ENCODE data around the gene BORCS6.
"Not testable (repeated sequence)": the region's sequence is repeated elsewhere in the genome, so short reads cannot be mapped to it uniquely, and the experiment has no call there.

Gene BORCS6

DNA sequence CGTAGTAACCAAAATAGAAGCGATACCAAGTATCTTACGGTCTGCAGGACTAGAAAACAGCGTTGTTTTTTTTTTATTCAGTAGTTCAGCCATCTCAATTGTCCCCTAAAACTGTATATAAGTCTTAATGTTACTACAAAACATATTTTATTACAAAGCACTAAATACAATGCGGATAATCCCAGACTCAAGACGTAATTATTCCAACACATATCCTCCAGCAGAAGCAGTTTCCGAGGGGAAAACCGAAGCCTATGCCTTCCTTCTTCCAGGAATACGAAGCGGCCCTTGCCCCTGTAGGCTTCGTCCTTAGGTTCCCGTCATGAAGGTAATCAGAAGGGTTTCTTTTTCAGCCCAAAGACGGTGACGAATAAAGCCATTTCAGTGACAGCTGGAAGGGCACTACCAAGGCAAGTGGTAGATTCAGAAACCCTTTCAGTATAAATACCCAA is 16.1 kb downstream of the BORCS6 start:
- DNase-seq = peak; percentile 67

DNA sequence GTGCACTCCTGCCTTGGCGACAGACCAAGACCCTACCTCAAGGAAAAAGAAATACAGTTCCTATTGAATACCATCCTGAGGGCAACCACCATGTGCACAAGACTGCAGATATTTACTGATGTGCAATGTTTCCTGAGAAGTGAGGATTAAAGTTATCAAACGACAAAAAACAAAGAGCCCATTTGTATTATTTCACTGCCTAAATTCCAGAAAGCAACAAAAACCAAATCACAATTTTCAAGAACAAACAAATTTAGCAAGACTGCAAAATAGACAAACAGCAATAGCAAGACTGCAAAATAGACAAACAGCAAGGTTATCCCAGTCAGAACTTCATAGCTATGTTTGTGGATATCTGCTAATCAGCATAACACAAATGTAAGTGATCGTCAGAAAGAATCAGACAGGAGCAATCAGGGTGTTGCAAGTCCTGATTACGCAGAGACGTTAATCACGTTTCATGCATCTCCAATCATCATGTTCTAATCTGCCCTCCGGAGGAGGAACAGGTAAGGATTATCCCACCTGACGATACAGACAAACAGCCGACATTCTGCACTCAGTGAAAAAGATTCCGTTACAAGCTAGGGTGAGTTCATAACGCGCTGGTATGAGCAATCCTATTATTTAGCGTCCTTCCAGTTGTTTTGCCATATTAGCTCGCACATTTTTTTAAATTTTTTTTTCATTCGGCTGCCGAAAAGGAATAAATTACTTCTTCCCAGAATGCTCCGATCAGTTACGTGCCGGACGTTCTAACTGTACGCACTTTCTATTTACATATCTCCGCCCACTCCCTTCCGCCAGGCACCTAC is 16.7 kb downstream of the BORCS6 start:
- DNase-seq = peak; percentile 96

DNA sequence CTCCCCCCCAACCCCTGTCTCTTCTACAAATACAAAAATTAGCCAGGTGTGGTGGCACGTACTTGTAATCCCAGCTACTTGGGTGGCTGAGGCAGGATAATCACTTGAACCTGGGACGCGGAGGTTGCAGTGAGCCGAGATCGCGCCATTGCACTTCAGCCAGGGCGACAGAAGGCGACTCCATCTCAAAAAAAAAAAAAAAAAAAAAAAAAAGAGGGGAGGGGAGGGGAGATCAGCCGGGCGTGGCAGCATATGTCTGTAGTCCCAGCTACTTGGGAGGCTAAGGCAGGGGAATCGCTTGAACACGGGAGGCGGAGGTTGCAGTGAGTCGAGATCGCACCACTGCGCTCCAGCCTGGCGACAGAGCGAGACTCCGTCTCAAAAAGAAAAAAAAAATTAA is 19.8 kb downstream of the BORCS6 start:
- DNase-seq = not testable (repeated sequence)

DNA sequence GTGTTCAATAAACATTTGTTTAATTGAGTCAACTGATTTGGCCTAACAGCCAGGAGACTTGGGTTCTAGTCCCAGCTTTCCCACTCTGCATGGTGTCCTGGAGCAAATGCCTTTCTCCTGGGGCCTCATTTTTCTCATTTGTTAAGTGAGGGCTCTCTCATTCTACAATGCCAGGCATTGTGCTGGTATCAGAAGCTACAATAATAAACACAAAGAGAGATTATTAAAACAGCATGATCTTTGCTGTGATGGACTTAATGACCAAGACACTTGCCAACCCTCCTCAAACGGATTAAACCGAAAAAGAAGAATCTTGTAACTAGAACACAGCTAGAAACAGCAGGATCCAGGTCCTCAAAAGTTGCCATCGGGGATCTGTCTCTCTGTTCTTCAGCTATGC is 22.5 kb downstream of the BORCS6 start:
- DNase-seq = no peak

DNA sequence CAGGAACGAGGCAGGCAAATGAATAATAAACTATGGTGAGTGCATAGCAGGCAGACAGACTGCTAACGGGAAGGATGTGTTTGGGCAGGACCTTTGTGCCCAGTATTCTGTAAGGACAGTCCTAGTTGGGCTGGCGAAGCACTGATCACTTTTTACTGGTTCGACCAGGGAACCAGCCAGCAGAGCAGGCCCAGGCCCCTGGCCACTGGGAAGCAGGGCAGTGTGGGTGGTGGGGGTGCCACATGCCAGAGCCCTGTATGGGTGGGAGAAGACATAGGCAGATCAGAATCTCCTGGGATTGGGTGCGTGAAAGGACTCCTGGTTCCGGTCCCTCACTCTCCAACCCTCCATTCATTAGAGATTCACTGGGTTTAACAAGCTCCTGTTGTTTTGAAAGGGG is 23.2 kb downstream of the BORCS6 start:
- DNase-seq = no peak

DNA sequence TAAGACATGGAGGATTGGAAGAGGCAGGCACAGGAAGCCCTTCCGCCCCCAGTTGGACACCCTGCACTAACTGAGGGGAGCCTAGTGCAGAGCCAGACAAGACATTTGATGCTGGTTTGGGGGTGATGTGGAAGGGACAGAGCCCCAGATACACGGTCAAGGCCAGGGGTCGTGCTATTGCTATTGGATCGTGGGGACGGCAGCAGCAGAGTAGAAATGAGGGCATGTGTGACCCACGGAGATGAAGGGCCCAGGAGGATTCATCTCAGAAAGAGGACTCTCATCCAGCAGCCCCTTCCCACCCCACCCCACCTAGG is 25.2 kb downstream of the BORCS6 start:
- DNase-seq = no peak

DNA sequence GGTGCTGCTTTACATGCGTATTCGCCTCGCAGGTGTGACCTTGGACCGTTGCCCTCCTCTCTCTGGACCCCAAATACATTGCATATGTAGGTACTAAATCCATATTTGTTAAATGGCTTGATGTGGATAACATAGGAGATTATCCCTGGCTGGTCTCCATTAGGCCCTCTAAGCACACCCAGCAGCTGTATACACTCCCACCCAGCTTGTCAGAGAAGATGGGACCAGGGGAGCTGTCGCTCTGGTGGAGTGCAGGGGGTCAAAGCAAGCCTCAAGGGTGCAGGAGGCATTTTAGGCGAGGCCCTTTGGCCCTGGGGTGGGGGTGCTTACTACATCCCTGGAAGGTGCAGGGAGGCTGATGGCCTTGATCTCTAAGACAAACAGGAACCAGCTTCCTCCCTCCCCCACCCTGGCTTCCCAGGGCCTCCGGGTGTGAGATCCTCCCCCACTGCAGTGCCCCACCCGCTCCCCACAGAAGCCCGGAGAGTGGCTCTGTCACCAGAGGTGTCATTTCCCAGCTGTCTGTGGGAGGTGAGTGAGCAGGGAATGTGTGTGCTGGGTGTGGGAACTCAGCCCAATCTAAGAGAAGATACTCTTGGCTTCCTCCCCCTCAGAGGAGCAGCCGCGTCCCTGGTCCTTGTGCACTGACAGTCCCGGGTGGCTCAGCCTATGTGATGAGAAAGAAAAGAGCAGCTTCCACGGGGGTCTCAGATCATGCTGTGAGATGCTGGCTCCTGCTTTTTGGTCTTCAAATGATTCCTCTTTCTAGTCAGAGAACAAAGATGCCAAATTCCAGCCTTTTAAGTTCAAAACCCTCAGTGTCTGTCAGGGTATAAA is 25.8 kb downstream of the BORCS6 start:
- peak; percentile 77 for DNase-seq

DNA sequence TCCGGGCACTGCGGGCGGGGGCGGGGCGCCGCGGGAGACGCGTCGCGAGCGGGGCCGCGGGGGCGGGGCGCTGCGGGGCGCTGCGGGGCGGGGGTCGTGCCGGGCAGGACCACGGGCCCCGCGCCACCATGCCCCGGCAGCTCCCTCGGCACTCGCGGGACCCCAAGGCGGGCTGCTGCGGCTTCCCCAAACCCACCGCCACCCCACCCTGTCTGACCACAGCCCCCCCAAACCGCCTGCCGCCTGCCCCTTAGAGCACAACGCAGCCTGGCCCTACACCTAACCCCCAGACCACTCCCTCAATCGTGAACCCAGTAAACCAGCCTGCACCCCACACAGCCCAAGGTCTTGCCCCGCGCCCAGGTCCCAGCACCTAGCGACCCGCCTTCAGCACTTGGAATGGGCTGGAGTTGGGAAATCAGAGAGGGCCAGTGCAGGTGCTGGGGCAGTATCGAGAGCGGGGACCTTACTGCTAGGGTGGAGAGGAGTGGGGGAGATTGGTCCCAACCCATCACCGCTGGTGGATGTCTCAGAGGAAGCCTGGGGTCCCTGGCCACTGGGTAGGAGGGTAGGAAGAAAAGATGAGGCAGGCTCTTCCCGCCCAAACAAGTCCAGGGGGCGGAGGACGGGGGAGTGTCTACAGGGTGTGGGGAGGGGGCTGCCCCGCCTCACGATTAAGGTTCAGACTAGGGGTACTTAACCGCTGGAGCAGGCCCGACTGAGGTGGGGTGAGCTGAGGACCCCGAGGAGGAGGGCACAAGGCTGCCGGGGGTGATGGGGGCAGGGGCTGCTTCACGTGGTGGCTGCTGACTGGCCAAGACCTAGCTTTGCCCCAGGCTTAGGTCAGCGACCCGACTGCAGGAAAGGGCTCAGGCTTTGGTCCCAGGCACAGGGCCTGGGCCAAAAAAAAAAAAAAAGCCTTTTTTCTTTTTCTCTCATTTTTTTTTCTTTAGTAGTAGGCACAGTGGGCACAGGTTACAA is 26.7 kb downstream of the BORCS6 start:
- DNase-seq = peak; percentile 74

DNA sequence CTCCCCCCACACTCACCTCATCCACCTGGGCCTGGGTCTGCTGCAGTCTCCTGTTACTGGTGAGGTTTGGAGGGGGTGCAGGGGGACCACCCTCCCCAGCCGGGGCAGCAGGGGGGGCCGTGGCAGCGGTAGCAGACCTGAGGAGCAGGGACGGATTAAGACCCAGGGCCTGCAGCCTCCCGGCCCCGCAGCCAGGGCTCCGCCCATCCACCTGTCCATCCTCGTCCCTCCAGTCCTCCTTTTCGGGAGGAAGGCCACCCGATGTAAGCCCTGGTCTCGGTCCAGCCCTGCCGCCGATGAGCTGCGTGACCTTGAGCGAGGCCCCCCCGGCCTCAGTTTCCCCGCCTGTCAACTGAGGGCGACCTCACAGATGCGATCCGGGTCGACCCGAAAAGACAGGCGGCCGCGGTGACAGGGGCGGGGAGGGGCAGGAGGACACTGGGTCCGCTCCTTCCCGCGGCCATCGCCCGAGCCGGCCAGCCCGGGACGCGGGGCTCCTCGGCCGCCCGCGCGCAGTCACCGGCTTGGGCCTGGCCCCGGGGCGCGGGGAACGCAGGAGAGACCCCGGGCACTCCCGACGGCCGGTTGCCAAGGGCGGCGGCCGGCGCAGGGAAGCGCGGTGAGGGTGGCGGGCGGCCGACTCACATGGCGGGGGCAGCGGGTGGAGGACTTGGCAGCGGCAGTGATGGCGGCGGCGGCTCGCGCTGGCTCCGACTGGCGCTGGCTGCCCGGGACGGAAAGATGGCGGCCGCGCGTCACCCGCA is 27.6 kb downstream of the BORCS6 start, which contains the start of gene VAMP2:
Gene VAMP2 (minus strand): TSS at position 716 of the 764 bp plus-strand sequence. CDS start 69 bp downstream, at position 647.
- DNase-seq = peak; percentile 75

DNA sequence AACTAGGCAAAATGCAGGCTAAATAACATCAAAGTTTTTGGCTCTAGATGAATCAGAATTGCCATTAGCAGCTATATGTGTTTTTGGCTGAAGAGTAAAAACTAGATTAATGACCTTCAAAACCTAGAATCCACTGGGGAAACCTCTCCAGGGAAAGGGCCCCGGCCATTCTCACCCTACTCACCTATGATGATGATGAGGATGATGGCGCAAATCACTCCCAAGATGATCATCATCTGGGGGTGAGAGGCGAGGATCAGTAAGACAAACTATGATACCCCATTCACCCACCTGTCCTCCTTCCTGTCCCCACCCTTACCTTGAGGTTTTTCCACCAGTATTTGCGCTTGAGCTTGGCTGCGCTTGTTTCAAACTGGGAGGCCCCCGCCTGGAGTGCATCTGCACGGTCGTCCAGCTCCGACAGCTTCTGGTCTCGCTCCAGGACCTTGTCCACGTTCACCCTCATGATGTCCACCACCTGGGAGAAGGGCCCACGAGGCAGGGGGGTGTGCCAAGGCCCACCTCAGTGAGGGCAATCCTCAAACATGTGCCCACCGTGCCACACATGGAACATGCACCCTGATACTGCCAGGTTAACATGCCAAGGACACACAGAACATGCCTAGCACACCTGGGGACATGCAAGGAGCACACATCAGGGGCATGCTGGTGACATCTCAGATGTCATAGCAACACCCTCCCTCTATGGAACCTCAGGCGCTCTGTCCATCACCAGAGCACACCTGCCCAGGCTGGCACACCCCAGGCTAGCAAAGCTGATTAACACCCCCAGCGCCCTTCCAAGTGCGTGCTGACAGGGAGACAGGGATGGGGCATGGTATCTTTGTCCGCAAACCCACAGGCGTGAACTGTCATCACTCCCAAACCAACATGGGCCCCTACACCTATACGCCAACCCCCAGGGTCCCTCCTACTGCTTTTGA is 28.4 kb downstream of the BORCS6 start:
- no peak for DNase-seq

DNA sequence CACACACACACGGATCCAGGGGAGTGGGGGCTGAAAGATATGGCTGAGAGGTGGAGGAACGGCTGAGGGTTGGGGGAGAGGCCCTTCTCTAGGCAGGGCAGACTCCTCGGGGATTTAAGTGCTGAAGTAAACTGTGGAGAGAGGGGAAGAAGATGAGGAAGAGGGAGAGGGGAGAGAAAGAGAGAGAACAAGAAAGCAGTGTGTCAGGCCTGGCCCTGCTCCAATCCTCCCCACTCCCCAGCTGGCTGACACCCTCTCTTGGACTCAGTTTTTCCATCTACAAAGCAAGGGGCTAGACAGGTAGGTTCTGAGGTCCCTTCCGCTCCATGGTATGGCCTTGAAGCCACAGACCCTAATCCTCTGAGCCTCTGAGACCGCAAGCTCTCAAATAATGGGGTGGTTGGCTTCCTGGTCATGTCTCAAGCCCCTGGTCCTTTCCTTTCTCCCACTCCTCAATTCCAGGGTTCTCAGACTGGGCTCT is 29.2 kb downstream of the BORCS6 start:
- no peak for DNase-seq

DNA sequence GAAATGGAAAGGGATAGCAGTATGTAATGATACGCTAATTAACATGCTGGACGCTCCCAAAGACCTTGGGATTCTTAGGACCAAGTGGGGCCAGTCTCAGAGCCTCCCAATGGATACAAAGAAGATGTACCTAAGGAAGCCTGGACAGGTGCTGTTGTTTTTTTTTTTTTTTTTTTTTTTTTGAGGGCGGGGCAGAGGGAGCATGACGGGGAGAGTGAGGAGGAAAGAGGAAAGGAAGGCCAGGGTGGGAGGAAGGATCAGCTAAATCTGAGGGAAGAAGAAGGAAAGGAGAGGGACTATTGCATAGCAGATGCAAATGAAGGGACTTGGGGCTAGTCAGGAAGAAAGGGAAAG is 29.8 kb downstream of the BORCS6 start:
- no peak for DNase-seq

DNA sequence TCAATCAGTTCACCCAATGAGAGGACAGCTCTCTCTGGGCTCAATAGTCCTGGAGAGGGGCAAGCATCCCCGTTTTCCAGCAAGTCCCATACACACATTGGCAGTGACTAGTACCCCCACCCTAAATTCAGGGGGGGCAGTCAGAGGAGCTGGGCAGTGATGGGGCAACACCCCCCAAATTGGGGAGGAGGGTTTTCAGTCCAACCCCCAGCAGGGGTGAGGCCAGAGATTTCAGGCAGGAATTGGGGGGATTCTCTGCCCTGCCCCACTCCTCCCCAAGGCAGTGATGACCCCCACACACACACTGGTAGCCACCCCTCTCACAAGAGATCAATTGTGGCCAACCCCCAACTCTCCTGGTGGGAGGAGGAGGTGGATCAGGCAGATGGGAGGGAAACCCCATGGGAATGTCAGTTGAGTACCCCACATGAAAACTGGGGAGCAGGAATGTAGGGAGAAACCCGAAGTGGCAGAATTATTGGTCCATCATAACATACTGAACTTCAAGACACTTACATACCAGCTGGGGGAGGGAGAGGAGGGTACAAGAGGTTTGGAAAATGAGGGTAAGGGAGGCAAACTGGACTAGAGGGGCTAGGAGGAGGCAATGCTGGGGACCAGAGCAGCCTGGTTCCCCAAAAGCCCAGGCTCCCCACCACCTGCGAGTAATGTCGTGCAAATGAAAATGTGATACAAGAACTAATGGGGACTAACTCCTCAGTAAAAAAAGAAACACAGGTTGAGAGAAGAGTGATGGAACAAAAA is 30.3 kb downstream of the BORCS6 start:
- DNase-seq = no peak

DNA sequence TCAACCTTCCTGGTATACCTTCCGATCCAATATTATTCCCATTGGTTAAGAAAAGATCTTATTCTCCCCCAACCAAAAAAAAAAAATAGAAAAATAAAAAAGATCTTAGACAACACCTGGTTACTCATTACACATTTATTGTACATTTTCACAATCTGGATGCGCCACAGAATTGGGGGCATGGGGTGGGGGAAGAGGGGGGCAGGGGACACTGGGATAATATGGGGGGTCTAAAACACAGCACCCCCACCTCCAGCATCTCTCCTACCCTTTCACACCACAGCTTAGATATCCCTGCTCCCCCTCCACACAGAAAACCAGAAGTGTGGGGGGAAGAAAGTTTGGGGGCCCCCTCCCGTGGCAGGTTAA is 31.0 kb downstream of the BORCS6 start:
- DNase-seq = no peak

DNA sequence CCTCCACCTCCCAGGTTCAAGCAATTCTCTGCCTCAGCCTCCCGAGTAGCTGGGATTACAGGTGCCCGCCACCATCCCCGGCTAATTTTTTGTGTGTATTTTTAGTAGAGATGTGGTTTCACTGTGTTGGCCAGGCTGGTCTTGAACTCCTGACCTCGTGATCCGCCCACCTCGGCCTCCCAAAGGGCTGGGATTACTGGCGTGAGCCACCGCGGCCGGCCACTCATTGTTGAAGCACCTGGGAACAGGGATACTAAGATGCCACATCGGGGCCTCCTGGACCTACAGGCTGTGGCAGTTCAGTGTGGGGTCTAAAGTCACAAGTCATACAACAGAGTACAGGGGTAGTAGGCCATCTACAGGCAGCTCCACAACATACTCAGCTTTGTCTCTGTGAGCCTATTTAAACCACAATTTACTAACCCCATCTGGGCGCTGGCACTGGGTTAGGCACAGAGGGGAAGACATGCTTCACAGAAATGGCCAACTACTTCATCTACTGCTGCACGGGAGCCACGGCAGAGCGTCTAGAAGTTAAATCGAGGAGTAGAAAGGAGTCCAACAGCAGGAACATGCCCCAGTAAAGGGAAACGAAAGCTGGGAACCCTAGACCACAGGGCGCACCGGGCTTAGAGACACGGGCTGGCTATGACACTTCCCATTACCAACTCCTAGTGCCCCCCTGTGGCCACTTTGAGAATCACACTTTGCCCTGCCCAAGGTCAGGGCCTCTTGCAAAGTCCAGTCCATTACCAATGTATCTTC is 31.5 kb downstream of the BORCS6 start:
- DNase-seq = peak; percentile 63

DNA sequence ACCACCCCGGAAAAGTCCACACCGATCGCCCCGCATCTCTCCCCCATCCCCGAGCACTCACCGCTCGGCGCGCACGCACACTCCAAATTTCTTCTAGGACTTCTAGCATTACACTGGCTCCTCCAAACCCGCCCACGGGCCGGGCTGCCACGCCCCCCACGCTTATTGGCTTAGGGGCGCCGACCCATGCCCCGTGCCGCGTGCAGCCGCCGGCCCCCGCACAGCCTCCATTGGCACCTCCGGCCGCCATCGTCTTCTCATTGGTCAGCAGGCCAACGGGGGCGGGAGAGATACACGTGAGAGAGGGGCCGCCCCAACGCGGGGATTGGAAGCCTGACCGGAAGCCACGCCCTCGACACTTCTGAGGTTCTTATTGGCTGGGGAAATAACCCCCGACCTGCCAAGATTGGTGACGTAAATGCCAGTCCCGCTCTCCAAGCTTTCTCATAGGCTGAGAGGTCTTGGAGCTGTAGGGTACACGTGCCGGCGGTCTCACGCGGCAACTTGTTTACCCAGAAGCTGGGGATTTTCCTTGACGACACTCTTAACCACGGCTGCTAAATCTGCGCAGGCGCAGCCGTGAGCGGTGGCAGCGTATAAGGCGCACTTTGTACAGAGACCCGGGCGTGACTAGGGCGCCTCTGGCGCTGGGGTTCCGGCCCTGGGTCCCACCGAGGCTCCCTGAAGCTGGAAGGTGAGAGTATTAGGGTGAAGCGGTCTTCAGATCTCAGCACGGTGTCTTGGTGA is 33.6 kb downstream of the BORCS6 start:
- DNase-seq = peak; percentile 96

DNA sequence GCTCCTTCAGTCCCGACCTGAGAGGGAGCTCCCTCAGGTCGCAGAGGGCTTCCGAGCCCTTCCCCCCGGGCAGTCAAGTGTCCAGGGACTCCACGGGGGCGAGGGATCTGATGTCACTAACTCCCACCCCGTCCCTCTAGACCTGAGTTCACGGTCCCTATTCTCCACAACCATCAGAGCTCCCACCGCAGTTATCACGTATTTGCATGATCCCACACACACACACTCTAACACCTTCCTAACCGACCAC is 34.1 kb downstream of the BORCS6 start:
- no peak for DNase-seq
